H9 (cell line): ENCODE data around the gene CRLF3. TPM values are rescaled to one million over a fixed set of nuclear protein-coding genes. Genes with fewer than 3 reads are reported as not detected.

Experiments used
- DNase-seq: peaks from one replicate; pipeline ENCODE4 v3.0.0-alpha.2; 2017
- H2AFZ ChIP-seq: one replicate; pipeline ENCODE4 v1.6.1; 2013; ENCODE audit warnings: mild to moderate bottlenecking, low read length, control low read depth, moderate library complexity
- H2AK5ac ChIP-seq: 2 replicates; pipeline ENCODE4 v1.6.1; 2013; ENCODE audit warnings: low read length, control low read depth, mixed read lengths; ENCODE audit not compliant: insufficient read length
- H2BK120ac ChIP-seq: one replicate; pipeline ENCODE4 v1.6.1; 2013; ENCODE audit warnings: low read depth, mild to moderate bottlenecking, low read length, control low read depth, inconsistent platforms; ENCODE audit not compliant: poor library complexity, severe bottlenecking
- H2BK12ac ChIP-seq: 2 replicates; pipeline ENCODE4 v1.6.1; 2013; ENCODE audit warnings: low read length, control low read depth, mixed read lengths, low read depth; ENCODE audit not compliant: insufficient read length
- H2BK15ac ChIP-seq: 2 replicates; pipeline ENCODE4 v1.6.1; 2013; ENCODE audit warnings: low read depth, low read length, control low read depth
- H2BK20ac ChIP-seq: one replicate; pipeline ENCODE4 v1.6.1; 2013; ENCODE audit warnings: low read depth, mild to moderate bottlenecking, low read length, control low read depth, inconsistent platforms; ENCODE audit not compliant: poor library complexity, severe bottlenecking
- H2BK5ac ChIP-seq: 2 replicates; pipeline ENCODE4 v1.6.1; 2013; ENCODE audit warnings: low read length, control low read depth, mixed read lengths; ENCODE audit not compliant: insufficient read length
- H3K14ac ChIP-seq: 2 replicates; pipeline ENCODE4 v1.6.1; 2013; ENCODE audit warnings: low read length, control low read depth; ENCODE audit not compliant: insufficient read depth
- H3K18ac ChIP-seq: 2 replicates; pipeline ENCODE4 v1.6.1; 2013; ENCODE audit warnings: low read depth, mild to moderate bottlenecking, mixed read lengths, low read length, control low read depth; ENCODE audit not compliant: insufficient read length
- H3K23ac ChIP-seq: 2 replicates; pipeline ENCODE4 v1.6.1; 2013; ENCODE audit warnings: low read length, control low read depth, mixed read lengths, low read depth; ENCODE audit not compliant: insufficient read length
- H3K23me2 ChIP-seq: 2 replicates; pipeline ENCODE4 v1.6.1; 2013; ENCODE audit warnings: low read depth, mild to moderate bottlenecking, mixed read lengths, low read length, control low read depth; ENCODE audit not compliant: insufficient read length, poor library complexity, severe bottlenecking
- H3K27ac ChIP-seq: 2 replicates; pipeline ENCODE4 v1.5.1; 2013; ENCODE audit warnings: low read length, control low read depth, mixed read lengths, low read depth; ENCODE audit not compliant: insufficient read length
- H3K27me3 ChIP-seq: 2 replicates; pipeline ENCODE4 v1.6.1; 2013; ENCODE audit warnings: low read length, control low read depth, inconsistent platforms; ENCODE audit not compliant: insufficient read depth
- H3K4ac ChIP-seq: 2 replicates; pipeline ENCODE4 v1.6.1; 2013; ENCODE audit warnings: low read depth, mild to moderate bottlenecking, control low read depth, inconsistent platforms, low read length, moderate library complexity
- H3K4me1 ChIP-seq: 2 replicates; pipeline ENCODE4 v1.6.1; 2013; ENCODE audit warnings: low read length, control low read depth, inconsistent platforms; ENCODE audit not compliant: insufficient read depth
- H3K4me2 ChIP-seq: 2 replicates; pipeline ENCODE4 v1.6.1; 2013; ENCODE audit warnings: low read length, control low read depth, mixed read lengths; ENCODE audit not compliant: insufficient read length, insufficient read depth
- H3K56ac ChIP-seq: 2 replicates; pipeline ENCODE4 v1.6.1; 2013; ENCODE audit warnings: low read depth, mild to moderate bottlenecking, mixed read lengths, low read length, control low read depth; ENCODE audit not compliant: insufficient read length
- H3K79me1 ChIP-seq: 2 replicates; pipeline ENCODE4 v1.6.1; 2013; ENCODE audit warnings: low read depth, mild to moderate bottlenecking, moderate library complexity, low read length, control low read depth, inconsistent platforms; ENCODE audit not compliant: insufficient read depth, poor library complexity, severe bottlenecking
- H3K79me2 ChIP-seq: 2 replicates; pipeline ENCODE4 v1.6.1; 2013; ENCODE audit warnings: low read length, control low read depth, inconsistent platforms; ENCODE audit not compliant: insufficient read depth
- H3K9ac ChIP-seq: 2 replicates; pipeline ENCODE4 v1.6.1; 2013; ENCODE audit warnings: low read length, control low read depth, mixed read lengths; ENCODE audit not compliant: insufficient read length; ENCODE audit errors: extremely low read depth
- H3K9me3 ChIP-seq: one replicate; pipeline ENCODE4 v1.6.1; 2013; ENCODE audit warnings: low read depth, low read length, inconsistent platforms; ENCODE audit not compliant: control insufficient read depth
- H3T11ph ChIP-seq: one replicate; pipeline ENCODE4 v1.6.1; 2013; ENCODE audit warnings: mild to moderate bottlenecking, low read length, control low read depth, inconsistent platforms
- H4K20me1 ChIP-seq: one replicate; pipeline ENCODE4 v1.6.1; 2013; ENCODE audit not compliant: control insufficient read depth, insufficient read length, insufficient read depth
- H4K5ac ChIP-seq: 2 replicates; pipeline ENCODE4 v1.6.1; 2013; ENCODE audit warnings: low read depth, mild to moderate bottlenecking, mixed read lengths, low read length, control low read depth; ENCODE audit not compliant: insufficient read length
- H4K8ac ChIP-seq: replicated peaks from 2 replicates; pipeline ENCODE4 v1.6.1; 2013; ENCODE audit warnings: low read length, control low read depth, mixed read lengths, low read depth; ENCODE audit not compliant: insufficient read length
- H4K91ac ChIP-seq: 2 replicates; pipeline ENCODE4 v1.6.1; 2013; ENCODE audit warnings: low read depth, mild to moderate bottlenecking, moderate library complexity, mixed read lengths, low read length, control low read depth; ENCODE audit not compliant: insufficient read length
- H3K27ac Mint-ChIP-seq, 3 experiments: 2 replicates in 2 of 3; 3 replicates in 1 of 3; pipeline ENCODE4 v1.8.0; 2020 to 2021; ENCODE audit warnings: mixed read lengths in 3 of 3, mild to moderate bottlenecking in 1 of 3, moderate library complexity in 1 of 3
- H3K27me3 Mint-ChIP-seq: 2 replicates; pipeline ENCODE4 v1.8.0; 2021; ENCODE audit warnings: low read depth, mild to moderate bottlenecking, moderate library complexity, mixed read lengths
- H3K36me3 Mint-ChIP-seq, 3 experiments: 2 replicates in 2 of 3; 3 replicates in 1 of 3; pipeline ENCODE4 v1.8.0; 2020 to 2021; ENCODE audit warnings: low read depth in 3 of 3, mixed read lengths in 3 of 3; ENCODE audit not compliant: insufficient read depth in 1 of 3
- H3K4me1 Mint-ChIP-seq, 2 experiments: 2 replicates each; pipeline ENCODE4 v1.8.0; 2020; ENCODE audit warnings: mixed read lengths in 2 of 2
- H3K4me3 Mint-ChIP-seq, 2 experiments: 2 replicates in 1 of 2; 3 replicates in 1 of 2; pipeline ENCODE4 v1.8.0; 2020 to 2021; ENCODE audit warnings: mild to moderate bottlenecking in 2 of 2, mixed read lengths in 2 of 2, moderate library complexity in 1 of 2
- H3K9me3 Mint-ChIP-seq, 2 experiments: 2 replicates in 1 of 2; 3 replicates in 1 of 2; pipeline ENCODE4 v1.8.0; 2020; ENCODE audit warnings: mild to moderate bottlenecking in 2 of 2, mixed read lengths in 2 of 2, moderate library complexity in 1 of 2
- WGBS: extraction: QIAGEN DNeasy Blood & Tissue Kit; methylation state at CpG from one replicate; pipeline ENCODE4 v1.1.7; 2013; ENCODE audit warnings: missing lambda C conversion rate, low lambda C conversion rate, mixed read lengths; ENCODE audit not compliant: insufficient read length; ENCODE audit errors: extremely low coverage; 5-methylcytosine and 5-hydroxymethylcytosine counted together
- total RNA-seq: library from RNA; stranded (reverse); gene quantifications from 2 replicates; pipeline ENCODE4 v1.2.1, GENCODE V29; 2021
- TF ChIP-seq, protein P1 (sequence below): fragments of 200-600 bp; sonication (generic); conservative IDR thresholded peaks from 3 replicates; pipeline ENCODE4 v1.8.0; 2021; ENCODE audit warnings: antibody characterized with exemption, mild to moderate bottlenecking

Gene CRLF3
- total RNA-seq, 1 experiment from 2014 or later, result 18.1 TPM

DNA sequence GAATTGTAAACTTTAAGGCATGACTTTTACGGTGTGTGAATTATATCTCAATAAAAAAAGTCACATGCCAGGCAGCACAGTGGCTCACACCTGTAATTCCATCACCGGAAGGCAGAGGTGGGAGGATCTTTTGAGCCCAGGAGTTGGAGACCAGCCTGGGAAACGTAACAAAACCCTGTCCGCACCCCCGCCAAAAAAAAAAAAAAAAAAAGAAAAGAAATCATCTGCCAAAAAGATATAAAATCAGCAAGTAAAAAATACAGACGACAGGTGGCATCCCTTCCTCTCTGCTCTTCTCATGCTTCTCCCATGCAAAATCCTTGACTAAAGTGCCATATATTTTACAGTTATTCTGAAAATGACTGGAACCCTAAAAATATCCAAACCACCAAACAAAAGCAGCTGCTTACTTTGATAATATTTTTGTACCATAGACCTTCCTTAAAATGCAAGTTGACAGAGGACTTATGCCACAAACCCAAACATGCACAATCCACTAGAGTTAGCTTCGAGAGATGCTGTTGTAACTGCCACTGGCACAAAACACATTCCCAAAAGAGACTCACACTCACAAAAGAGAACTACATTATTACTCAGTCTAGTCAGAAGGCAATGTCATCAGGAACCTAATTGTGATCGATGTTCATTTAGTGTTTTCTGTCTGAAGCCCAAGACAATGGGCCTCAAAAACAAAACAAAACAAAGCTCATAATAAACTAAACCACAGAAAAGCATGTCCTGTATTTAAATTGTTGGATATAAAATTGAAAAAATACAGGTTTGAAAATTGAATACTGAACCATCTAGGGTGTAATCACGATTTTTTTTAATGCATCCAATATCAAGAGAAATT lies 2.4 kb downstream of the CRLF3 start:
- Histone ChIP-seq H3K18ac (no peak overlapping the region), H2BK20ac (no peak overlapping the region), H2BK5ac (no peak overlapping the region), H2BK120ac (no peak overlapping the region), H4K91ac (no peak overlapping the region), H4K5ac (no peak overlapping the region), H2BK15ac (no peak overlapping the region), H3K4me1 (no peaks in the 10 kb centered on the region), H3K56ac (no peak overlapping the region), H3K4me2 (no peak overlapping the region), H3K79me1 (peaks cover 2% of the 10 kb centered on the region), H3K9me3 (no peaks in the 10 kb centered on the region), H2AK5ac (no peak overlapping the region), H3K27me3 (no peaks in the 10 kb centered on the region), H3K4ac (no peak overlapping the region), H3K14ac (no peak overlapping the region), H2BK12ac (no peak overlapping the region), H3K27ac (no peak overlapping the region), H3K9ac (no peak overlapping the region), H2AFZ (no peak overlapping the region), H3K79me2 (peaks cover 3% of the 10 kb centered on the region; the same call in 1 of the 2 replicates), H3K23me2 (no peaks in the 10 kb centered on the region), H3T11ph (no peak overlapping the region), H3K23ac (no peak overlapping the region), H4K8ac (no peak overlapping the region), H4K20me1 (no peaks in the 10 kb centered on the region)
- Mint-ChIP-seq H3K36me3 (peaks cover 0 to 8% (median 0%) of the 10 kb centered on the region in 3 experiments; a peak in 4 of 7 replicates), H3K9me3 (no peaks in the 10 kb centered on the region), H3K4me1 (peaks cover 24 to 29% of the 10 kb centered on the region in 2 experiments), H3K4me3 (peak overlapping the region in 1 of 2 experiments; percentile 7; a peak in 1 of 5 replicates), H3K27ac (0 out of 7 replicates have a peak overlapping the region, but pooled peaks of 1 of the 3 experiments have one; percentile 15), H3K27me3 (peaks cover 1% of the 10 kb centered on the region)
- DNase-seq, result no peak
- TF ChIP-seq, protein P1, sequence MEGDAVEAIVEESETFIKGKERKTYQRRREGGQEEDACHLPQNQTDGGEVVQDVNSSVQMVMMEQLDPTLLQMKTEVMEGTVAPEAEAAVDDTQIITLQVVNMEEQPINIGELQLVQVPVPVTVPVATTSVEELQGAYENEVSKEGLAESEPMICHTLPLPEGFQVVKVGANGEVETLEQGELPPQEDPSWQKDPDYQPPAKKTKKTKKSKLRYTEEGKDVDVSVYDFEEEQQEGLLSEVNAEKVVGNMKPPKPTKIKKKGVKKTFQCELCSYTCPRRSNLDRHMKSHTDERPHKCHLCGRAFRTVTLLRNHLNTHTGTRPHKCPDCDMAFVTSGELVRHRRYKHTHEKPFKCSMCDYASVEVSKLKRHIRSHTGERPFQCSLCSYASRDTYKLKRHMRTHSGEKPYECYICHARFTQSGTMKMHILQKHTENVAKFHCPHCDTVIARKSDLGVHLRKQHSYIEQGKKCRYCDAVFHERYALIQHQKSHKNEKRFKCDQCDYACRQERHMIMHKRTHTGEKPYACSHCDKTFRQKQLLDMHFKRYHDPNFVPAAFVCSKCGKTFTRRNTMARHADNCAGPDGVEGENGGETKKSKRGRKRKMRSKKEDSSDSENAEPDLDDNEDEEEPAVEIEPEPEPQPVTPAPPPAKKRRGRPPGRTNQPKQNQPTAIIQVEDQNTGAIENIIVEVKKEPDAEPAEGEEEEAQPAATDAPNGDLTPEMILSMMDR, result no peak
- WGBS, result no CpG with 5 or more reads among the region's 9 CpGs
